T-cell (primary cell): ENCODE results near the gene RSF1. TPM values are rescaled to one million over a fixed set of nuclear protein-coding genes. Genes with fewer than 3 reads are reported as not detected.

Experiments
- ATAC-seq, 4 experiments: fragments of 200-7000 bp in 3 of 4; fragments of 150-1000 bp in 1 of 4; cut with Tn5 transposase; replicated peaks in 1 of 4; 1 replicate in 3 of 4; 2 replicates in 1 of 4; pipeline ENCODE4 v1.10.0; 2021; ENCODE audit warnings: moderate library complexity in 3 of 4, mild to moderate bottlenecking in 2 of 4, moderate number of reproducible peaks in 1 of 4
- CTCF ChIA-PET, 2 donors: fragments of 300-600 bp; sonication (Branson Sonifier 250); formaldehyde crosslinking; loops; one replicate each; lab custom pipeline; 2022; ENCODE audit warnings: antibody characterized with exemption in 2 of 2; lab: Charles Lee
- POLR2A ChIA-PET, 2 donors: fragments of 300-600 bp; sonication (Branson Sonifier 250); formaldehyde crosslinking; loops; one replicate each; lab custom pipeline; 2022; ENCODE audit warnings: antibody characterized with exemption in 2 of 2; lab: Charles Lee
- DNase-seq, 35 experiments: peaks; one replicate each; pipeline versions ENCODE4 v3.0.0 to v3.0.0-alpha.2; 2013 to 2023
- H3K27ac ChIP-seq: one replicate; pipeline ENCODE4 v1.5.1; 2013; ENCODE audit warnings: low read length
- H3K27me3 ChIP-seq, 2 experiments: replicated peaks in 1 of 2; 1 replicate in 1 of 2; 2 replicates in 1 of 2; pipeline versions ENCODE4 v1.6.1 to v1.7.0; 2013; ENCODE audit warnings: low read length in 1 of 2, mixed read lengths in 1 of 2; ENCODE audit not compliant: control insufficient read depth in 2 of 2, insufficient read depth in 2 of 2; ENCODE audit errors: extremely low read depth in 1 of 2
- H3K36me3 ChIP-seq, 2 donors: 1 replicate in 1 of 2; 2 replicates in 1 of 2; pipeline versions ENCODE4 v1.6.1 to v1.7.0; 2013; ENCODE audit warnings: low read length in 1 of 2; ENCODE audit not compliant: control insufficient read depth in 2 of 2, insufficient read depth in 1 of 2; ENCODE audit errors: extremely low read depth in 1 of 2
- H3K4me1 ChIP-seq, 2 experiments: 1 replicate in 1 of 2; 2 replicates in 1 of 2; pipeline versions ENCODE4 v1.6.1 to v1.7.0; 2013; ENCODE audit warnings: low read length in 2 of 2, mixed read lengths in 1 of 2; ENCODE audit not compliant: insufficient read depth in 2 of 2, control insufficient read depth in 1 of 2; ENCODE audit errors: extremely low read depth in 1 of 2
- H3K4me3 ChIP-seq, 2 donors: 1 replicate in 1 of 2; 2 replicates in 1 of 2; pipeline versions ENCODE4 v1.5.1 to v1.7.0; 2013; ENCODE audit warnings: mild to moderate bottlenecking in 2 of 2, low read length in 1 of 2, moderate library complexity in 1 of 2; ENCODE audit not compliant: control insufficient read depth in 1 of 2; ENCODE audit errors: extremely low read depth in 1 of 2
- H3K9me3 ChIP-seq: 2 replicates; pipeline ENCODE4 v1.7.0; 2013
- H3K27ac Mint-ChIP-seq, 2 donors: one replicate each; pipeline ENCODE4 v1.8.0; 2020 to 2021; ENCODE audit warnings: mild to moderate bottlenecking in 2 of 2, mixed read lengths in 2 of 2
- H3K27me3 Mint-ChIP-seq, 2 donors: one replicate each; pipeline ENCODE4 v1.8.0; 2021 to 2022; ENCODE audit warnings: mixed read lengths in 2 of 2
- H3K36me3 Mint-ChIP-seq: one replicate; pipeline ENCODE4 v1.8.0; 2021; ENCODE audit warnings: mixed read lengths
- H3K4me1 Mint-ChIP-seq, 3 donors: one replicate each; pipeline ENCODE4 v1.8.0; 2020 to 2022; ENCODE audit warnings: mixed read lengths in 3 of 3, mild to moderate bottlenecking in 1 of 3
- H3K4me3 Mint-ChIP-seq, 3 donors: one replicate each; pipeline ENCODE4 v1.8.0; 2020 to 2022; ENCODE audit warnings: mild to moderate bottlenecking in 3 of 3, mixed read lengths in 3 of 3, moderate library complexity in 3 of 3
- H3K9me3 Mint-ChIP-seq, 3 donors: one replicate each; pipeline ENCODE4 v1.8.0; 2020 to 2022; ENCODE audit warnings: mixed read lengths in 3 of 3
- WGBS: methylation state at CpG from one replicate; pipeline ENCODE4 v1.1.5; 2013; ENCODE audit warnings: missing lambda C conversion rate; ENCODE audit not compliant: insufficient coverage; 5-methylcytosine and 5-hydroxymethylcytosine counted together
- total RNA-seq, 35 experiments: library from RNA in 6 of 35; stranded (reverse) in 6 of 35; fragments of 120-200 nt in 1 of 35; gene quantifications; one replicate each; pipeline versions ENCODE4 v1.2.1 to v1.2.4 and lab custom pipeline; 2013 to 2026

The RSF1 gene
- total RNA-seq, 5 donors from 2014 or later (not counting 1 experiment from before 2014, with no cell fraction given): 81.5 to 96.8 (median 91.2) TPM

GRCh38 chr11:77783025-77783424 is 37.5 kb downstream of the RSF1 start:
- H3K27ac Mint-ChIP-seq: no peak overlapping the region
- DNase-seq: no peak
- Histone ChIP-seq H3K4me1 (peaks cover 0 to 2% of the 10 kb centered on the region in 2 experiments), H3K27me3 (no peaks in the 10 kb centered on the region), H3K36me3 (no peaks in the 10 kb centered on the region), H3K27ac (no peak overlapping the region), H3K4me3 (no peak overlapping the region), H3K9me3 (no peaks in the 10 kb centered on the region)
- ATAC-seq: no peak
- H3K4me1 Mint-ChIP-seq: peaks cover 58 to 77% (median 66%) of the 10 kb centered on the region in 3 donors
- POLR2A ChIA-PET: no interaction called here
- peaks cover 3% of the 10 kb centered on the region for H3K36me3 Mint-ChIP-seq
- no peaks in the 10 kb centered on the region for H3K9me3 Mint-ChIP-seq
- no peak overlapping the region for H3K4me3 Mint-ChIP-seq
- WGBS: no CpG with 5 or more reads among the region's 1 CpG
- no peaks in the 10 kb centered on the region for H3K27me3 Mint-ChIP-seq
- CTCF ChIA-PET: interaction anchor here in 1 of 2 donors (1.0 kb wide), 1 partner anchor 23 kb away, joined by 3 read pairs; no protein-coding TSS in a partner anchor

GRCh38 chr11:77779935-77780334 is 40.6 kb downstream of the RSF1 start:
- no peak for DNase-seq
- ATAC-seq: no peak
- peaks cover 60 to 69% (median 61%) of the 10 kb centered on the region in 3 donors for H3K4me1 Mint-ChIP-seq
- Histone ChIP-seq H3K27me3 (no peaks in the 10 kb centered on the region), H3K27ac (no peak overlapping the region), H3K9me3 (no peaks in the 10 kb centered on the region), H3K4me1 (peaks cover 0 to 8% of the 10 kb centered on the region in 2 experiments), H3K4me3 (no peak overlapping the region), H3K36me3 (peaks cover 0 to 2% of the 10 kb centered on the region in 2 donors)
- H3K36me3 Mint-ChIP-seq: peaks cover 3% of the 10 kb centered on the region
- H3K9me3 Mint-ChIP-seq: no peaks in the 10 kb centered on the region
- H3K27me3 Mint-ChIP-seq: no peaks in the 10 kb centered on the region
- ChIA-PET POLR2A (no interaction called here), CTCF (no interaction called here)
- no peak overlapping the region for H3K27ac Mint-ChIP-seq
- no peak overlapping the region for H3K4me3 Mint-ChIP-seq

- no peaks in the 10 kb centered on the region for H3K9me3 ChIP-seq
- no peaks in the 10 kb centered on the region for H3K27me3 Mint-ChIP-seq
- peaks cover 0 to 8% of the 10 kb centered on the region in 2 experiments for H3K4me1 ChIP-seq
- peak overlapping the region in 1 of 2 donors; percentile 36 for H3K27ac Mint-ChIP-seq
- H3K36me3 ChIP-seq: peaks cover 0 to 2% of the 10 kb centered on the region in 2 donors
- no peaks in the 10 kb centered on the region for H3K9me3 Mint-ChIP-seq
- no peak overlapping the region for H3K4me3 ChIP-seq
- H3K4me1 Mint-ChIP-seq: peaks cover 56 to 69% (median 57%) of the 10 kb centered on the region in 3 donors
- no peaks in the 10 kb centered on the region for H3K27me3 ChIP-seq
- no peak for DNase-seq
- no peak for ATAC-seq
- WGBS: no CpG with 5 or more reads among the region's 1 CpG
- no peak overlapping the region for H3K27ac ChIP-seq
- no peak overlapping the region for H3K4me3 Mint-ChIP-seq
- H3K36me3 Mint-ChIP-seq: no peaks in the 10 kb centered on the region
- ChIA-PET CTCF (interaction anchor here in 1 of 2 donors (0.7 to 0.8 kb wide), 2 partner anchors 216 to 224 kb away, joined by 3 to 4 read pairs; partner anchors contain the start of gene INTS4), POLR2A (no interaction called here)
These were observed 42.0 kb downstream of the RSF1 start for GRCh38 chr11:77778549-77778948.

GRCh38 chr11:77778118-77778517 is 42.4 kb downstream of the RSF1 start:
- CTCF ChIA-PET: interaction anchor here in 1 of 2 donors (0.7 to 0.8 kb wide), 2 partner anchors 216 to 225 kb away, joined by 3 to 4 read pairs; partner anchors contain the start of gene INTS4
- H3K27ac Mint-ChIP-seq: no peak overlapping the region
- peaks cover 58 to 71% (median 60%) of the 10 kb centered on the region in 3 donors for H3K4me1 Mint-ChIP-seq

GRCh38 chr11:77776455-77776854 is 44.1 kb downstream of the RSF1 start:
- no peaks in the 10 kb centered on the region for H3K27me3 ChIP-seq
- Mint-ChIP-seq H3K9me3 (no peaks in the 10 kb centered on the region), H3K4me3 (no peak overlapping the region), H3K27me3 (no peaks in the 10 kb centered on the region), H3K27ac (no peak overlapping the region), H3K4me1 (peaks cover 67 to 75% (median 69%) of the 10 kb centered on the region in 3 donors), H3K36me3 (no peaks in the 10 kb centered on the region)
- ChIA-PET POLR2A (no interaction called here), CTCF (interaction anchor here (0.6 to 1.6 kb wide), 8 partner anchors 13 to 270 kb away, joined by 3 to 7 read pairs (median 4); partner anchors contain the start of gene INTS4 (in 1 of the 2))
- H3K4me1 ChIP-seq: peaks cover 10 to 12% of the 10 kb centered on the region in 2 experiments
- H3K27ac ChIP-seq: no peak overlapping the region
- H3K9me3 ChIP-seq: no peaks in the 10 kb centered on the region
- ATAC-seq (peak in 1 of 4 experiments; percentile 44), DNase-seq (peak in 1 of 35 experiments; percentile 54)
- no peak overlapping the region for H3K4me3 ChIP-seq
- peaks cover 0 to 2% of the 10 kb centered on the region in 2 donors for H3K36me3 ChIP-seq
- WGBS: no CpG with 5 or more reads among the region's 1 CpG

More at GRCh38 chr11:77778118-77778517, 42.4 kb downstream of the RSF1 start:
- POLR2A ChIA-PET: no interaction called here
- Mint-ChIP-seq H3K9me3 (no peaks in the 10 kb centered on the region), H3K4me3 (no peak overlapping the region), H3K27me3 (no peaks in the 10 kb centered on the region), H3K36me3 (no peaks in the 10 kb centered on the region)
- Histone ChIP-seq H3K27me3 (no peaks in the 10 kb centered on the region), H3K36me3 (peaks cover 0 to 2% of the 10 kb centered on the region in 2 donors), H3K4me1 (peaks cover 0 to 8% of the 10 kb centered on the region in 2 experiments), H3K4me3 (no peak overlapping the region), H3K27ac (no peak overlapping the region), H3K9me3 (no peaks in the 10 kb centered on the region)
- DNase-seq (no peak), ATAC-seq (no peak)
- no CpG with 5 or more reads among the region's 1 CpG for WGBS

GRCh38 chr11:77775936-77776335 is 44.6 kb downstream of the RSF1 start:
- H3K27ac ChIP-seq: no peak overlapping the region
- 80% methylated on average over 1 of the region's 2 CpGs for WGBS
- peaks cover 70 to 75% (median 71%) of the 10 kb centered on the region in 3 donors for H3K4me1 Mint-ChIP-seq
- no peak overlapping the region for H3K4me3 Mint-ChIP-seq
- H3K9me3 ChIP-seq: no peaks in the 10 kb centered on the region
- CTCF ChIA-PET: interaction anchor here (0.6 to 1.6 kb wide), 8 partner anchors 13 to 270 kb away, joined by 3 to 7 read pairs (median 4); partner anchors contain the start of gene INTS4 (in 1 of the 2)
- no peak overlapping the region for H3K4me3 ChIP-seq
- DNase-seq (no peak), ATAC-seq (no peak)
- no peaks in the 10 kb centered on the region for H3K27me3 Mint-ChIP-seq
- peaks cover 0 to 2% of the 10 kb centered on the region in 2 donors for H3K36me3 ChIP-seq
- H3K9me3 Mint-ChIP-seq: no peaks in the 10 kb centered on the region
- no peak overlapping the region for H3K27ac Mint-ChIP-seq
- peaks cover 12 to 14% of the 10 kb centered on the region in 2 experiments for H3K4me1 ChIP-seq
- no peaks in the 10 kb centered on the region for H3K36me3 Mint-ChIP-seq
- no peaks in the 10 kb centered on the region for H3K27me3 ChIP-seq
- POLR2A ChIA-PET: no interaction called here
